ENCODE measurements around the gene MOB3A. TPM values are rescaled to one million over a fixed set of nuclear protein-coding genes. Genes with fewer than 3 reads are reported as not detected.

Gene MOB3A
- polyA plus RNA-seq, 1 donor (not counting 4 experiments of a cell fraction or from before 2014, with no cell fraction given) = 34.2 TPM

DNA sequence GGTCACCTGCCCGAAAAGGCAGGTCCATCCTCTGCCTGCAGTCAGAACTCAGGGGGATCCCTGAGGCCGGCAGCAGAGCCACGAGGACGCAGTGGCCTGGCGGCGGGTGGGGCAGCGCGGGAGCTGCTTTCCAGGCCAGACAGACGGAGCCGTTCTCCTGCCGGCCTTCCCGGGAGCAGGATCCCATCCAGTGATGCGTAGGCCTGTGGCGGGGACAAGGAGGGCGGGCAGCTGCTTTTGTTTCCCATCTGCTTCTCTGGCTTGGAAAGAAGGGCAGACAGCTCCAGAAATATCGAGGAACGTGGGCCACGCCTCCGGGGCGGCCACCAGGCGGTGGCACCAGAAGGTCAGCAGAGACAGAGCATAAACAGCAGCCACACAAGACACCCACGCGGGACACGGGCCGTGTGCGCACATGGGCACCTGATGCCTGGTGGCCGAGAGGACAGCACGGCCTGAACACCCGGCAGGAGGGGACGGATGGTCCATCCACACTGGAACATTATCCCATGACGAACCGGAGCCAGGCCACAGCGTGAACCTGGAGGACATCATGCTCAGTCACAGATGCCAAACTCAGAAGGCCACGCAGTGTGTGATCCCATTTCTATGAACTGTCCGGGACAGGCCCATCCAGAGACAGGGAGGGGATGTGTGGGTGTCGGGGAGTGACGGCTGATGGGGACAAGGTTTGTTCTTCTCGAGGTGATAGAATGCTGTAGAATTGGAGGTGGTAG, 31.2 kb downstream of the MOB3A start:
- DNase-seq (ENCODE audit: low read depth, low spot score) (no peak), FAIRE-seq (no peak)
- no peaks in the 10 kb centered on the region for H4K20me1 ChIP-seq (ENCODE audit: control insufficient read depth, extremely low read depth, insufficient read depth, low read length)
- TF ChIP-seq, protein P1, sequence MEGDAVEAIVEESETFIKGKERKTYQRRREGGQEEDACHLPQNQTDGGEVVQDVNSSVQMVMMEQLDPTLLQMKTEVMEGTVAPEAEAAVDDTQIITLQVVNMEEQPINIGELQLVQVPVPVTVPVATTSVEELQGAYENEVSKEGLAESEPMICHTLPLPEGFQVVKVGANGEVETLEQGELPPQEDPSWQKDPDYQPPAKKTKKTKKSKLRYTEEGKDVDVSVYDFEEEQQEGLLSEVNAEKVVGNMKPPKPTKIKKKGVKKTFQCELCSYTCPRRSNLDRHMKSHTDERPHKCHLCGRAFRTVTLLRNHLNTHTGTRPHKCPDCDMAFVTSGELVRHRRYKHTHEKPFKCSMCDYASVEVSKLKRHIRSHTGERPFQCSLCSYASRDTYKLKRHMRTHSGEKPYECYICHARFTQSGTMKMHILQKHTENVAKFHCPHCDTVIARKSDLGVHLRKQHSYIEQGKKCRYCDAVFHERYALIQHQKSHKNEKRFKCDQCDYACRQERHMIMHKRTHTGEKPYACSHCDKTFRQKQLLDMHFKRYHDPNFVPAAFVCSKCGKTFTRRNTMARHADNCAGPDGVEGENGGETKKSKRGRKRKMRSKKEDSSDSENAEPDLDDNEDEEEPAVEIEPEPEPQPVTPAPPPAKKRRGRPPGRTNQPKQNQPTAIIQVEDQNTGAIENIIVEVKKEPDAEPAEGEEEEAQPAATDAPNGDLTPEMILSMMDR (optimal IDR thresholded peaks at IDR 0.05 in 1 of 3, IDR thresholded peaks at IDR 0.05 in 1 of 3, conservative IDR thresholded peaks at IDR 0.05 in 1 of 3; ENCODE audit: extremely low read depth in 1 of 3, insufficient read depth in 2 of 3, low read length in 3 of 3) = no peak
- TF ChIP-seq EZH2 (IDR thresholded peaks at IDR 0.05; ENCODE audit: low read length) = no peak
- H3K9me3 ChIP-seq (ENCODE audit: control insufficient read depth, low read depth, low read length) = no peaks in the 10 kb centered on the region
- peaks cover 20% of the 10 kb centered on the region for H3K4me1 ChIP-seq (ENCODE audit: control insufficient read depth, extremely low read depth, insufficient read depth, low read length)
- no peaks in the 10 kb centered on the region for H3K9me1 ChIP-seq (ENCODE audit: control insufficient read depth, extremely low read depth, insufficient read depth, low read length)
- H3K9ac ChIP-seq (ENCODE audit: control insufficient read depth, extremely low read depth, insufficient read depth, low read length) = no peak overlapping the region
- H3K36me3 ChIP-seq (ENCODE audit: control insufficient read depth in 2 of 2, extremely low read depth in 1 of 2, insufficient read depth in 2 of 2, low read length in 2 of 2) = no peaks in the 10 kb centered on the region
- no peak overlapping the region for H3K27ac ChIP-seq (ENCODE audit: control insufficient read depth, insufficient read depth, low read length)
- no peaks in the 10 kb centered on the region for H3K27me3 ChIP-seq (ENCODE audit: control insufficient read depth, extremely low read depth, insufficient read depth, low read length)
- dilution Hi-C loops (cut with MboI; ENCODE audit: extremely low pct_ligation_motif_present, low sequenced_read_pairs) = no loop called here
- no peak overlapping the region for H3K4me3 ChIP-seq (ENCODE audit: control insufficient read depth in 2 of 3, extremely low read depth in 1 of 3, insufficient read depth in 2 of 3, low read depth in 1 of 3, low read length in 3 of 3)
- no peak overlapping the region for H2AFZ ChIP-seq (ENCODE audit: control insufficient read depth, low read length)
- H3K79me2 ChIP-seq (ENCODE audit: control insufficient read depth, insufficient read depth, low read length) = no peaks in the 10 kb centered on the region
- no peak overlapping the region for H3K4me2 ChIP-seq (ENCODE audit: control insufficient read depth, extremely low read depth, insufficient read depth, low read depth, low read length)

DNA sequence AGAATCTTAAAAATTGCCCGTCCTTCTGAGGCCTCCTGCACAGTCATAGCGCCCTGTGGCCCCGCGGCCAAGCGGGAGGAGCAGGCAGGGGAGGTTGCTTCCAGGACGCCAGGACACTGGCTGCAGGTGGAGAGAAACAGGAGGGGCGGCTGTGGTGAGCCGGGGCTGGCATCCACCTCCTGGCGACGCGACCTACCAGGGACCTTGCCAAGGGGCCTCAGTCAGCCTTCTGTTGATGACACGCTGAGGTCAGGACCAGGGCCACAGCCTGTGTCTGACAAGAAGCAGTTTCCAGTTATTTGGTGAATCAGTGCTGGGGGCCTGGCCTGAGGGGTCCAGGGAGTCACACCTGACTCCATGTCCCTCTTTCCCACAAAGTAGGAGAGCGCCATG, 31.7 kb downstream of the MOB3A start:
- Histone ChIP-seq H3K36me3 (ENCODE audit: control insufficient read depth in 2 of 2, extremely low read depth in 1 of 2, insufficient read depth in 2 of 2, low read length in 2 of 2) (no peaks in the 10 kb centered on the region), H3K27me3 (ENCODE audit: control insufficient read depth, extremely low read depth, insufficient read depth, low read length) (no peaks in the 10 kb centered on the region), H3K4me1 (ENCODE audit: control insufficient read depth, extremely low read depth, insufficient read depth, low read length) (peaks cover 26% of the 10 kb centered on the region), H4K20me1 (ENCODE audit: control insufficient read depth, extremely low read depth, insufficient read depth, low read length) (no peaks in the 10 kb centered on the region), H3K9me3 (ENCODE audit: control insufficient read depth, low read depth, low read length) (no peaks in the 10 kb centered on the region), H3K9ac (ENCODE audit: control insufficient read depth, extremely low read depth, insufficient read depth, low read length) (no peak overlapping the region), H3K79me2 (ENCODE audit: control insufficient read depth, insufficient read depth, low read length) (no peaks in the 10 kb centered on the region), H3K4me3 (ENCODE audit: control insufficient read depth in 2 of 3, extremely low read depth in 1 of 3, insufficient read depth in 2 of 3, low read depth in 1 of 3, low read length in 3 of 3) (no peak overlapping the region), H3K27ac (ENCODE audit: control insufficient read depth, insufficient read depth, low read length) (no peak overlapping the region), H3K9me1 (ENCODE audit: control insufficient read depth, extremely low read depth, insufficient read depth, low read length) (no peaks in the 10 kb centered on the region), H3K4me2 (ENCODE audit: control insufficient read depth, extremely low read depth, insufficient read depth, low read depth, low read length) (no peak overlapping the region), H2AFZ (ENCODE audit: control insufficient read depth, low read length) (no peak overlapping the region)
- dilution Hi-C loops (cut with MboI; ENCODE audit: extremely low pct_ligation_motif_present, low sequenced_read_pairs) = no loop called here
- FAIRE-seq (no peak), DNase-seq (ENCODE audit: low read depth, low spot score) (no peak)
- TF ChIP-seq, protein P1 (optimal IDR thresholded peaks at IDR 0.05 in 1 of 3, IDR thresholded peaks at IDR 0.05 in 1 of 3, conservative IDR thresholded peaks at IDR 0.05 in 1 of 3; ENCODE audit: extremely low read depth in 1 of 3, insufficient read depth in 2 of 3, low read length in 3 of 3) = no peak
- TF ChIP-seq EZH2 (IDR thresholded peaks at IDR 0.05; ENCODE audit: low read length) = no peak
